NCI-H446 (cell line): ENCODE results near the gene RTF2.
"Not testable (repeated sequence)": the region's sequence is repeated elsewhere in the genome, so short reads cannot be mapped to it uniquely, and the experiment has no call there.

Source experiments
- DNase-seq, 2 experiments: peaks; one replicate each; lab custom pipeline; 2025; lab: John Stamatoyannopoulos, UW

The RTF2 gene

GRCh38 chr20:56501116-56501515 is 32.7 kb downstream of the RTF2 start:
- no peak for DNase-seq

GRCh38 chr20:56503916-56504315 is 35.5 kb downstream of the RTF2 start:
- no peak for DNase-seq

DNA sequence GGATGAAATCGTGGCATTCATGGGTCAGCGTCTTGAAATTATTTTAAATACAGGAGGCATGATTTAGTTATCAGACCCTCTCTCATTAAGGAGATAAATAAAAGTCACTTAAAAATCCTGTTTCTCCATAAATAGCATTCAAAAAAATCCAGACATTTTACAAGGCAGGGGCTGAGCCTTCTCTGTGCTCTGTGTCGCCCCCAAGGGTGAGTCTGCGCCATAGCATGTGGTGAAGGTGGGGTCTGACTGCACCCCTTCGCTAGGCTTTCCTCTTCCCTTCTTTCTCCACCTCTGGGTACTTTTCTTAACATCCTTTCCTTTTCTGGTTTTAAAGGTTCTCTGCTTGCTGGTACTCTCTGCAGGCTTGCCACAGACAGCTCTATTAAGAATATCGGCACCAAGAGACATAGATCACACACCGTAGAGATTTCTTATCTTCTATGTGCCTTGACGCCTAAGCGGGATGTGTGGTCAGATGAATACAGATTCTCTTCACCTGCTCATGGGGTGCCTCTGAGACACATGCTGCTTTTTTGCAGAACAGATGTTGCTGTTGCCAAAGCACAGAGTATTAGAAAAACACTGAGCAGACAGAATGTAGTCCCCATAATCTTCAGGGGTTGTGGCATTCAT is 36.1 kb downstream of the RTF2 start:
- no peak for DNase-seq

- no peak for DNase-seq
Measured at GRCh38 chr20:56506103-56506502, 37.7 kb downstream of the RTF2 start.

GRCh38 chr20:56511926-56512325 is 43.5 kb downstream of the RTF2 start:
- DNase-seq = no peak

- DNase-seq = no peak
Measured at GRCh38 chr20:56513161-56514150, 45.0 kb downstream of the RTF2 start.

- DNase-seq = no peak
Measured at GRCh38 chr20:56516631-56517030, 48.2 kb downstream of the RTF2 start.

DNA sequence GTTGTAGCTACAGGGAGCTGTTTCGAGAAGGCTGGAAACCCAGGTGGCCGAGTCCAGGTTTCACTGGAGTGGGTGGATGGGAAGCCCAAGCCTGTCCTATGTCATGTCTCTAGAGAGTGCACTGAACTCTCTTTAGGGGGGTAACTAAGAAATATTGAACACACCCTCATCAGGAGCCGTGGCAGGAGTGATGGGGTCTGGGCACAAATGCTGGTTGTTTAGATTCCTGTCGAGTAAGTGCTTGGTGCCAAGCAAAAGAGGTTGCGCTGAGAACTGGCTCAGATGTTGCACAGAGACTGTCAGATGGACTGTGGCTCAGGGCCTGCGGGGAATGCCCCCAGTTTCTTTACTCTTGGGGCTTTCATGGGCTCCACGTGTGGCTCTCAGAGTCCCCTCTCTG is 48.8 kb downstream of the RTF2 start:
- no peak for DNase-seq

- DNase-seq = no peak
Measured at GRCh38 chr20:56517641-56518040, 49.2 kb downstream of the RTF2 start.

- no peak for DNase-seq
Measured at GRCh38 chr20:56518126-56518525, 49.7 kb downstream of the RTF2 start.

DNA sequence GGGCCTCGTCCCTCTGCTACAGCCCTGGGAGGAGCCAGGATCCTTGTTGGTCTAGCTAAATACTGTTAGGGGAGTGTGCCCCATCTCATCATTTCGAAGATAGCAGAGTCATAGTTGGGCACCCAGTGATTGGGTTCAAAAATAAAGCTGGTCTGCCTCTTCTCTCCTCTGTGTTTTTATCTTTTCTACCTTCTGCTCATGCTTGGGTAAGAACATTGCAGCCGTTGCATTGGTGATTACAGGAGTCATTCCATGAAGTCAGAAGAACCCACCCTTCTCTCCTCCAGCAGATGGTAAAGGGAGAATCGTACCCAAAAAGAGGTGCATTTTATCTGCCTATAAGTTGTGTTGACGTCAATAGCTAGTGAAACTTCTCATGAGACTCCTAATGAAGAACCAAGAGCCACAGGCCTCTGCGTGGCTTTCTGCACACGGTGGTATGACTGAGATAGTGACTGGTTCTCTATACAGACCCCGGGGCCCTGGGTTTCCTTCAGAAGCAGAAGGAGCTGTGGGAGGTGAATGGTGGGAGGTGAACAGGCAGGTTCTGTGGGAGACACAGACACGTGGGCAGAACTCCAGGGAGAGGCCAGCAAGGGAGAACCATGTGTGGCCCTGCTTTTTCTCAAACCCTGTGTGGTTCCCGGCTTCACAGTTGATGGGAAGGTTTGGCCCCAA is 50.4 kb downstream of the RTF2 start:
- no peak for DNase-seq

- no peak for DNase-seq
Measured at GRCh38 chr20:56519551-56519950, 51.1 kb downstream of the RTF2 start.

DNA sequence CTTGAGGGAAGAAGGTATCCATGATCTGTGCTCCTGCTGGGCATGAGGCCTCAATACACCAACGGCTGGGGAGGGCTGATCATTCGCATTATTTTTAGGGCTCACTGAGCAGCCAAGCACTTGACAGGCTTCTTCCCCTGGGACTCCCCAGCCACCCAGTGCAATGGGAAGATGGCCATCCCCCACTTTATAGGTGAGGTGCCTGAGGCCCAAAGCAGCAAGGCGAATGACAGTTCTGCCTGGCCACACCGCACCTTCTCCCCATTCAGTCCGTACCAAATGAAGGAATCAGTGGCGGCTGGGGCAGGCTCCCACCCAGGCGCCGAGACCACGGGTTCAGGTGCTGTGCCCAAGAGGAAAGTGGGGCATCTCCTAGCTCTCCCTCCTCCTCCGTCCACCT is 51.8 kb downstream of the RTF2 start:
- DNase-seq = no peak

DNA sequence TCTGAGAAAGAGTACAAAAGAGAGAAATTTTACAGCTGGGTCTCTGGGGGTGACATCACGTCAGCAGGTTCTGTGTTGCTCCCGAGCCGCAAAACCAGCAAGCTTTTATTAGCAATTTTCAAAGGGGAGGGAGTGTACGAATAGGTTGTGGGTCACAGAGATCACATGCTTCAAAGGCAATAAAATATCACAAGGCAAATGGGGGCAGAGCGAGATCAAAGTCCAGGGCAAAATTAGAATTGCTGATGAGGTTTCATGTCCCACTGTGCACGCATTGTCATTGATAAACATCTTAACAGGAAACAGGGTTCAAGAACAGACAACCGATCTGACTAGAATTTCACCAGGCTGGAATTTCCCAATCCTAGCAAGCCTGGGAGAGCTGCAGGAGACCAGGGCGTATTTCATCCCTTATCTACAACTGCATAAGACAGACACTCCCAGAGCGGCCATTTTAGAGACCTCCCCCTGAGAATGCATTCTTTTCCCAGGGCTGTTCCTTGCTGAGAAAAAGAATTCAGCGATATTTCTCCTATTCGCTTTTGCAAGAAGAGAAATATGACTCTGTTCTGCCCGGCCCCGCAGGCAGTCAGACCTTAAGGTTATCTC is 52.4 kb downstream of the RTF2 start:
- DNase-seq = not testable (repeated sequence)

DNA sequence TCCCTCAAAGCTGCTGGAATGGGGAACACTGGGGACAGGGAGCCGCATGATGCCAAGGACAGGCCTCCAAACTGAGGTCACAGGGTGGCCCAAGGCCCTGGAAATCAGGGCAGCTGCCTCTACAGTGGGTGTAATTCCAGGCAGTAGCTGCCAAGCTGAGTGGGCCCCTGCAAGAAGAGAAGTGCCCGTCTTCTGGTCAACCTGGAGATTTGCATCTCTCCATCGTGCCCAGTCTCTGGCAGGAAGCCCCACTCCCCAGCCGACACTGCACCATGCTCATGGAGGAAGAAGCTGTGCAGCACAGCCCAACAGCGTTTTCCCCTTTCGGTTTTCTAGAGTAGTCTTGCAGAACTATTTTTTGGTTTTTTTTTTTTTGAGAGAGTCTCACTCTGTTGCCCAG is 53.9 kb downstream of the RTF2 start:
- DNase-seq = no peak

GRCh38 chr20:56524444-56524843 is 56.0 kb downstream of the RTF2 start, which contains the start of gene FAM209A:
Gene FAM209A, plus strand, starts transcription at chr20:56524744. Its CDS starts 65 bp downstream, at chr20:56524809.
- DNase-seq = not testable (repeated sequence)

DNA sequence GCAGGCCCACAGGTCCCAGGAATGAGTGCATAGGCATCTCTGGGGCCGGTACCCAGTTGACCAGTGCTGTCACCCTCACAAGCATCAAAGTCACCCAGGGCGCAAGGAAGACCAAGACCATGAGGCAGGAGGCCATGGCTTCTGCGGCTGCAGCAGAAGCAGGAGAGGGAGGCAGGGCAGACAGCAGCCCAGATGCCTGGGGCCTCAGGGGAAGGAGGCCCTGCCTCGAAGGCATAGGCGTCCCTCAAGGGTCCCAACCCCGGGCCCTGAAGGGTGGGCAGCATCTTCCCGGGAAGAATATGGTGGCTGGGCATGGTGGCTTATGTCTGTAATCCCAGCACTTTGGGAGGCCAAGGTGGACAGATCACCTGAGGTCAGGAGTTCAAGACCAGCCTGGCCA is 59.1 kb downstream of the RTF2 start:
- no peak for DNase-seq

GRCh38 chr20:56532946-56533345 is 64.5 kb downstream of the RTF2 start, which contains the start of gene FAM209B:
Gene FAM209B, plus strand, starts transcription at chr20:56533246. Its CDS starts 96 bp downstream, at chr20:56533342.
- DNase-seq = not testable (repeated sequence)

- DNase-seq = no peak
Measured at GRCh38 chr20:56537997-56538396, 69.6 kb downstream of the RTF2 start.

DNA sequence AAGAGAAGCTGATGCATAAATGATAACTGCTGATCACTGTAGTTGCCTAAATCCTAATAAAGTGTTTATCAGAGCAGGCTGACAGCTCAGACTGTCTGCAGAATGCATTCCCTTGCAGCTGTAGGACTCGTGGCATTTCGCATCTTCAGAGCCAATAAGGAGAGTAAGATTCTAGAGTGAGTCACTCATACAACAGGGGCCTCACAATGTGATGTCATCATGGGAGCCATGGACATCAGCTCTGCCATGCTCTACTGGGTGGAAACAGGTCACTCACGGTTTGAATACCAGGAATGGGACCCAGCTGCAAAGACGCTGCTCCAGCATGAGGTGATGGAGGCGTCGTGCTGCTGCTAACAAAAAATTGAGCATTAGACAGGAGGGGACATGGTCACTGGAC is 72.0 kb downstream of the RTF2 start:
- DNase-seq = no peak

DNA sequence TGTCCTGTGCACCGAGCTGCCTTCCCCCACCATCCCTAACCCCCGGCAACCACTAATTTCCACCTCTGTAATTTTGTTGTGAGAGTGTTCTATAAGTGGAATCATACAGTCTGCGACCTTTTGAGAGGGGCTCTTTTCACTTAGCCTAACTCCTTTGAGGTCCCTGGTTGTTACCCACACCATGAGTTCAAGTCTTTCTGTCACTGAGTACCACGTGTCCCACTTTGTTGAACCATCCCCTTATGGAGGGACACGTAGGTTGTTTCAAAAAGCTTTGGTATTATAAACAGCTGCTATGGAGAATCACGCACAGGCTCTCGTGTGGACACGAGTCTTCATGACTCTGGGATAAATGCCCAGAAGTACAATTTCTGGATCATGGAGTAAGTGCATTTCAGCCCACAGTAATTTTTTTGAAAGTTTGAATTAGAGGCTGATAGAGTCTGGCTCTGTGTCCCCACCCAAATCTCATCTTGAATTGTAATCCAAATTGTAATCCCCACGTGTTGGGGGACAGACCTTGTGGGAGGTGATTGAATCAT is 74.1 kb downstream of the RTF2 start:
- no peak for DNase-seq

- DNase-seq = no peak
Measured at GRCh38 chr20:56551571-56551970, 83.1 kb downstream of the RTF2 start.
